Suprapubic skin (tissue), 3 donors: Measurements from ENCODE around the gene RGL4.

ENCODE experiments used
- CTCF ChIP-seq, 2 donors: fragments of 200-600 bp in 1 of 2; fragments of 450-650 bp in 1 of 2; sonication (generic) in 1 of 2; IDR thresholded peaks; one replicate each; pipeline ENCODE4 v1.5.1; 2016 to 2019; ENCODE audit warnings: antibody characterized with exemption in 2 of 2, mild to moderate bottlenecking in 1 of 2, moderate library complexity in 1 of 2
- POLR2A ChIP-seq, 2 donors: fragments of 450-650 bp; IDR thresholded peaks; one replicate each; pipeline ENCODE4 v1.6.1; 2017; ENCODE audit warnings: antibody characterized with exemption in 2 of 2, mild to moderate bottlenecking in 2 of 2, moderate library complexity in 2 of 2

GRCh38 chr22:23670378-23671295 is 20.2 kb upstream of the RGL4 start:
- TF ChIP-seq CTCF (IDR thresholded peaks at IDR 0.05): no peak
- TF ChIP-seq POLR2A (IDR thresholded peaks at IDR 0.05): no peak
